GM04504 (cell line): ENCODE measurements around the gene ZBTB7A.

ENCODE experiments used
- DNase-seq: peaks from one replicate; pipeline ENCODE4 v3.0.0-alpha.2; 2012; ENCODE audit warnings: low read depth

The ZBTB7A gene

GRCh38 chr19:4053423-4054324 lies 13.0 kb downstream of the ZBTB7A start:
- no peak for DNase-seq

- no peak for DNase-seq
Measured at GRCh38 chr19:4052993-4053422, 13.7 kb downstream of the ZBTB7A start.

- no peak for DNase-seq
Measured at GRCh38 chr19:4052114-4052992, 14.3 kb downstream of the ZBTB7A start.

GRCh38 chr19:4051175-4052101 lies 15.3 kb downstream of the ZBTB7A start:
- DNase-seq, result no peak

- DNase-seq, result no peak
Measured at GRCh38 chr19:4049432-4049831, 17.3 kb downstream of the ZBTB7A start.

- no peak for DNase-seq
Measured at GRCh38 chr19:4046946-4047683, 19.6 kb downstream of the ZBTB7A start.

- no peak for DNase-seq
Measured at GRCh38 chr19:4046362-4046691, 20.4 kb downstream of the ZBTB7A start.

- no peak for DNase-seq
Measured at GRCh38 chr19:4045597-4046361, 20.9 kb downstream of the ZBTB7A start.

GRCh38 chr19:4044990-4045465 lies 21.7 kb downstream of the ZBTB7A start:
- no peak for DNase-seq

- no peak for DNase-seq
Measured at GRCh38 chr19:4043966-4044715, 22.6 kb downstream of the ZBTB7A start.

GRCh38 chr19:4043401-4043800 lies 23.3 kb downstream of the ZBTB7A start:
- DNase-seq, result no peak

- DNase-seq, result no peak
Measured at GRCh38 chr19:4042731-4043082, 24.0 kb downstream of the ZBTB7A start.

GRCh38 chr19:4042064-4042730 lies 24.5 kb downstream of the ZBTB7A start:
- no peak for DNase-seq

- no peak for DNase-seq
Measured at GRCh38 chr19:4038661-4039423, 27.9 kb downstream of the ZBTB7A start.

GRCh38 chr19:4038057-4038456 lies 28.6 kb downstream of the ZBTB7A start:
- DNase-seq, result no peak

- no peak for DNase-seq
Measured at GRCh38 chr19:4037301-4037949, 29.3 kb downstream of the ZBTB7A start.

GRCh38 chr19:4036576-4037300 lies 30.0 kb downstream of the ZBTB7A start:
- DNase-seq, result no peak
